Heart left ventricle (tissue), 13 donors: ENCODE measurements around the gene ATP6V0C.
"Not testable (repeated sequence)": the region's sequence is repeated elsewhere in the genome, so short reads cannot be mapped to it uniquely, and the experiment has no call there.

Experiments used
- POLR2A ChIP-seq, 2 donors: fragments of 450-650 bp; IDR thresholded peaks; one replicate each; pipeline ENCODE4 v1.6.1; 2017; ENCODE audit warnings: antibody characterized with exemption in 2 of 2, mild to moderate bottlenecking in 2 of 2, moderate library complexity in 2 of 2
- TF ChIP-seq, protein P1 (sequence below), 12 donors: fragments of 200-600 bp; sonication (generic) in 4 of 12; IDR thresholded peaks; one replicate each; pipeline versions ENCODE4 v1.5.0 to v1.8.0; 2018 to 2022; ENCODE audit warnings: antibody characterized with exemption in 12 of 12, mild to moderate bottlenecking in 5 of 12
- donor health status: ischemic (EF 13 %, LVEDD 7.1; RV severe dilation, severe dysfunction).
- donor health status: DM: no; HTN: yes; CAD: no.
- donor health status: DM: no; HTN: no; CAD: no.
- donor health status: ischemic (EF 25% LVEDD 6.9; RV normal size, moderate dysfunction).
- donor health status: ischemic (EF 25% LVEDD 5.7; RV mildly dilated, moderate dysfunction).
- donor health status: ischemic (EF 35%, LVEDD 5.7; RV mildly dilated, moderate dysfunction).
- donor health status: nonischemic (EF 11% LVEDD 7.7; RV severe dilation, severe dysfunction).
- donor health status: DM: yes; HTN: yes; CAD: no.
- donor health status: PGD.
- donor health status: ischemic (EF 29% LVEDD 5.4; RV normal size, mild dysfunction).
- donor health status: nonischemic (EF 23%, LVEDD 6.1; RV moderate dilation, normal function).

DNA sequence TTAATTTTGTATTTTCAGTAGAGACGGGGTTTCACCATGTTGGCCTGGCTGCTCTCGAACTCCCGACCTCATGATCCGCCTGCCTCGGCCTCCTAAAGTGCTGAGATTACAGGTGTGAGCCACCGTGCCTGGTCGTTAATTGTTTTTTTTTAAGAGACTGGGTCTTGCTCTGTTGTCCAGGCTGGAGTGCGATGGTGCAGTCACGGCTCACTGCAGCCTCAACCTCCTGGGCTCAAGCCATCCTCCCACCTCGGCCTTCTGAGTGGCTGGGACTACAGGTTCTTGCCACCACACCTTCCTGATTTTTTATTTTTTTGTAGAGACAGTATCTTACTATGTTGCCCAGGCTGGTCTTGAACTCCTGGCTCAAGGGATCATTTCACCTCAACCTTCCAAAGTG lies 33.8 kb upstream of the ATP6V0C start:
- TF ChIP-seq, protein P1, sequence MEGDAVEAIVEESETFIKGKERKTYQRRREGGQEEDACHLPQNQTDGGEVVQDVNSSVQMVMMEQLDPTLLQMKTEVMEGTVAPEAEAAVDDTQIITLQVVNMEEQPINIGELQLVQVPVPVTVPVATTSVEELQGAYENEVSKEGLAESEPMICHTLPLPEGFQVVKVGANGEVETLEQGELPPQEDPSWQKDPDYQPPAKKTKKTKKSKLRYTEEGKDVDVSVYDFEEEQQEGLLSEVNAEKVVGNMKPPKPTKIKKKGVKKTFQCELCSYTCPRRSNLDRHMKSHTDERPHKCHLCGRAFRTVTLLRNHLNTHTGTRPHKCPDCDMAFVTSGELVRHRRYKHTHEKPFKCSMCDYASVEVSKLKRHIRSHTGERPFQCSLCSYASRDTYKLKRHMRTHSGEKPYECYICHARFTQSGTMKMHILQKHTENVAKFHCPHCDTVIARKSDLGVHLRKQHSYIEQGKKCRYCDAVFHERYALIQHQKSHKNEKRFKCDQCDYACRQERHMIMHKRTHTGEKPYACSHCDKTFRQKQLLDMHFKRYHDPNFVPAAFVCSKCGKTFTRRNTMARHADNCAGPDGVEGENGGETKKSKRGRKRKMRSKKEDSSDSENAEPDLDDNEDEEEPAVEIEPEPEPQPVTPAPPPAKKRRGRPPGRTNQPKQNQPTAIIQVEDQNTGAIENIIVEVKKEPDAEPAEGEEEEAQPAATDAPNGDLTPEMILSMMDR (IDR thresholded peaks at IDR 0.05) = not testable (repeated sequence)
- TF ChIP-seq POLR2A (IDR thresholded peaks at IDR 0.05) = not testable (repeated sequence)
